NCI-H524 treated with DMSO at 0.1 percent for 48 hours (cell line): Measurements from ENCODE around the gene ZNF76.
"Not testable (repeated sequence)": the region's sequence is repeated elsewhere in the genome, so short reads cannot be mapped to it uniquely, and the experiment has no call there.

Experiments used
- DNase-seq: peaks from one replicate; lab custom pipeline; 2025; lab: John Stamatoyannopoulos, UW

ZNF76 gene

GRCh38 chr6:35330541-35331119 lies 71.1 kb downstream of the ZNF76 start:
- no peak for DNase-seq

GRCh38 chr6:35332074-35332887 lies 72.7 kb downstream of the ZNF76 start:
- not testable (repeated sequence) for DNase-seq

GRCh38 chr6:35341557-35341956 lies 82.0 kb downstream of the ZNF76 start:
- no peak for DNase-seq

GRCh38 chr6:35342258-35343091 lies 82.9 kb downstream of the ZNF76 start, which contains the start of gene PPARD:
Gene PPARD, plus strand, starts transcription at chr6:35342558. Its CDS starts 68,530 bp downstream, at chr6:35411088.
- peak; percentile 56 for DNase-seq

GRCh38 chr6:35343092-35343834 lies 83.7 kb downstream of the ZNF76 start:
- DNase-seq, result no peak

GRCh38 chr6:35343835-35344550 lies 84.5 kb downstream of the ZNF76 start:
- DNase-seq, result no peak
